Stimulated activated CD4-positive, alpha-beta T cell treated with anti-CD3 and anti-CD28 coated beads, Interleukin-1b, Interleukin-23, amount 100 ng/mL, for 24 hours (primary cell): ENCODE results near the gene GARNL3.

ENCODE experiments used
- DNase-seq, 4 experiments: peaks; one replicate each; pipeline ENCODE4 v3.0.0-alpha.2; 2020; ENCODE audit warnings: low read depth in 4 of 4, low spot score in 1 of 4

Gene GARNL3

GRCh38 chr9:127346584-127346983 is 82.0 kb downstream of the GARNL3 start:
- no peak for DNase-seq

GRCh38 chr9:127347831-127348776 is 83.5 kb downstream of the GARNL3 start:
- DNase-seq, result no peak

- no peak for DNase-seq
Observed at GRCh38 chr9:127349483-127350113, 85.0 kb downstream of the GARNL3 start.

- no peak for DNase-seq
Observed at GRCh38 chr9:127351182-127352166, 86.9 kb downstream of the GARNL3 start.

- no peak for DNase-seq
Observed at GRCh38 chr9:127353882-127354281, 89.3 kb downstream of the GARNL3 start.

DNA sequence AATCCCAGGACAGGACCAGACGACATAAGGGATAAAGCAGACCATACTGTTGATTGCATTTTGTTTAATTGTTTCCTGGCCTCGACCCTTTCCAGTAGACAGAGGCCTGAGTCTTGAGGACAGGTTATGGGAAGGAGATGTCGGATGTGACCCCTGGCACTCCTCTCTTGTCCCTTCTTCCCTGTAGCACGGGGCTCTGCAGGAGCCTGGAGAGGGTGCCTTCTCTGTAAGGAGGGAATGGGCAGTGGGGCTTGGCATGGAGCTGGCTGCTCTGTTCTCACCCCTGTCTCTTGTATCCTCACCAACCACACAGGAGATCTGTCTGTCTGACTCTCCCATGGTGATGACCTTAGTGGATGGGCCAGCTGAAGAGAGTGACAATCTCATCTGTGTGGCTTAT is 92.3 kb downstream of the GARNL3 start:
- DNase-seq, result no peak

DNA sequence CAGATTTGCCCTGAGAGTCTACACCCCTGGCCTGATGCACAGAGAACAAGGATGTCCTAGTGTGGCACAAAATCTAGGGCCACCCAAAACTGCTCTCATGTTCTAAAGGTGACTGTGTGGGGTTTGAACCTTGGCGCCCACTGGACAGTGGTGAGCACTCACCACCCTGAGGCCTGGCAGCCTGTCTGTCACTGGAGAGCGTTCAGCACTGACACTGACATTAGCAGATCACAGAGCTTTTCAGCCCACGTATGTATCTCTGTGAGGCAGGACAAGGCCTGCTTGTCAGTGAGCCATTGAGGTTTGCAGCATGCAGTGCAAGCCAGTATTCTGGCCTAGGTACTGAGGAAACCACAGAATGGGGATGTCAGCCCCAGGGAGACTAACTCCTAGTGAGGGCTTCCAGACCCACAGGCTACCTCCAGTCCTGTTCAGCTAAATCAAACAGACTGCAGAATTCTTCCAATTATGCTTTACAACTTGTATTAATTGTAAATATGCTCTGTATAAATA is 93.5 kb downstream of the GARNL3 start:
- no peak for DNase-seq

- DNase-seq, result no peak
Observed at GRCh38 chr9:127358770-127359169, 94.2 kb downstream of the GARNL3 start.

DNA sequence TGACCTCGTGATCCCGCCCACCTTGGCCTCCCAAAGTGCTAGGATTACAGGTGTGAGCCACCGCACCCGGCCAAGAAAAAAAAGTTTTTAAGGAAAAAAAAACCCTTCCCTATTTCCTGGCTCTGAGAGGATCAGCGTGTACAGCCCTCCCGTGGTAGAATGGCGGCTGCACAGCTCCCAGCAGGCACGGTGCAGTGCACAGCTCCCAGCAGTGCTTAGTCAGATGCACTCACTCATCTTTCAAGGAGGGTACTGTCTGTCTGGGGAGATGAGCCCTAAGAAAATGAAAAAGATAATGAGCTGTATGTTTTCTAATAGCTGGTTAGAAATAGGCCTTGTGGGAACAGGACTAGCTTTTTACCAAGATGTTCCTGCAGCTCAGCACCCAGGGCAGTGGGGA is 95.7 kb downstream of the GARNL3 start:
- DNase-seq, result no peak

DNA sequence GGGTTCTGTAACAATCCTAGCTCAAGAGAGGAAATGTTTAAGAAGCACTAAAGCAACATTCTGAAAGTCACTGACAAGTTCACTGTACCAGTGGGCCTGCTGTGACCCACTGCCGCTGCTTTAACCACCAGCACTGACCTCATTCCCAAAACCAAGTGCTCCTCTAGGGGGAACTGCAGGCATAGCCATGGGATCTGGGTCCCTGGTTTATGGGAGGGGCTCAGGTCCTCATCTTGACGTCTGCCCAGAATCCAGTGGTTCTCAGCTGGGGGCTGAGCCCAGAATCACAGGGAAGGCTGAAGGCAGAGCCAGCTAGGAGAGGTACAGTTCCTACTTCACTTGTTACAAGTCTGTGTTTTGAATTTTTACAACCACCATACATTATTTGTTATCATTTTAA is 96.3 kb downstream of the GARNL3 start:
- no peak for DNase-seq

DNA sequence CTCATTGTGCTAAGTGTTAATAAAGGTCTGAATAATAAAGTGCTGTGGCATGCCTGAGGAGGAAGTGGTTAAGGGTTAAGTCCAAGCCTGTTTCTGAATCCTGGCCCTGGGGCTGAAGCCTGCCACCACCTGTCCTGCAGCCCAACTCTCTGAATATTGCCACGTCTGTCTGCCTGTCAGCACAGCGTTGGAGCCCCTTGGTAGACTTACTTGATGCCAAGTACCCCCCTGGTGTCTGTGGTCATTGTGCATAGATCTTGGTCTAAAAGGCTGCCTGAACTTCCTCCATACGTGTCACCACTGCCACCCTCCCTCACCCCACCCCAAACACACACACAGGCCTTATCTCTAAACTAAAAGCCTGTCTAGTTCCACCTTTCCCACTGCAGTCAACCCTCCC is 97.0 kb downstream of the GARNL3 start:
- DNase-seq, result no peak

DNA sequence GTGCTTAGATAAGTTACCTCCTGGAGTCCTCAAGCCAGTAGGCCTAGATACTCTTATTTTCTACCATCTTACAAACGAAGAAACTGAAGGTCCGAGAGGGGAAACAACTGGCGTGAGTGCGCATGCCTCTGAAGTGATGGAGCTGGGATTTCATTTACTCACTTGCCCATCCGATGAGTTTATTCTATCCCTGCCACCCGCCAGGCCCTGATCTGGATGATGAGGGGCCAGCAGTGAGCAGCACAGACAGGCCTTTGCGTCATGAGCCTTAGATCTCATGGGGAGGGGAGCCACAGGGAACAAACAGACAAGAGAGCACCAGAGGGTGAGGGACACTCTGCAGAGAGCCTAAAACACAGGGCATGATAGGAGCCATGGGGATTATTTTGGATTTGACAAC is 98.3 kb downstream of the GARNL3 start:
- DNase-seq, result no peak

GRCh38 chr9:127365461-127365860 is 100.9 kb downstream of the GARNL3 start:
- no peak for DNase-seq

- DNase-seq, result no peak
Observed at GRCh38 chr9:127366594-127366993, 102.0 kb downstream of the GARNL3 start.

DNA sequence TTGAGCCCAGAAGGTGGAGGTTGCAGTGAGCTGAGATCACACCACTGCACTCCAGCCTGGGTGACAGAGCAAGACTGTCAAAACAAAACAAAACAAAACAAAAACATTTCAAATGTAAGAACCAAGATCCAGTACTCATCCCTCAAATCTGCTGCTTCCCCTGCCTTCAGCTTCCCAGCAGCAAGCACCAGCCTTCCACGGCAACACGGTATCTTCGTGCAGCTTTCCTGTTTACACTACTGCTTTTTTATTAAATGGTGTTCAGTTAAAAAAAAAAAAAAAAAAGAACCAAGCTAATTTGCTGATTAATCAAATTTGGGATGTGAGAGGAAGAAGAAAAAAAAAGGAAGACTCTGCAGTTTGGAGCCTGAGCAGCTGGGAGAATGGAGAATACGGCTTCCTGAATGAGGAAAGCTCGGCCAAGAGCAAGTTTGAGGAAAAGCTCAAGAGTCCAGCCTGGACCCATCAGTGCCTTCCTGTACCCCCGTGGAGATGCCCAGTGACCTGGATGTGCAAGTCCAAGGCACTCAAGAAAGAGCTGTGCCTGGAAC is 104.4 kb downstream of the GARNL3 start:
- DNase-seq, result no peak

DNA sequence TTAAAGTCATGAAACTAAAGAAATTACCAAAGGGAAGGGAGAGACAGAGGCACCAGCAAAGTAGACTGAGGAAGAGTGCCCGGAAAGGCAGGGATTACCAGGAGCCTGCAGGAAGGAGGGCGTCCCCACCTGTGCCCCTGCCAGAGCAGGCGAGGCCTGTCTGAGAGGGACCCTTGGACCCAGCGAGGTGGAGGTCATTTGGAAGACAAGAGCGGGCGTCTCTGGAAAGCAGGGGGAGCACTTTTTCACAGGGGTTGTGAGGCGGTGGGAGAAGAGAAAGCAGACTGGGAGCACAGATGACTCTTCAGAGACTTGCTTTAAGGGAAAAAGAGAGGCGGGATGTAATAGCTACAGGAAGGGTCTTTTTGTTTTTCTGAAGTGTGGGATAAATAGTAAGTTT is 104.9 kb downstream of the GARNL3 start:
- no peak for DNase-seq

GRCh38 chr9:127370147-127370579 is 105.6 kb downstream of the GARNL3 start:
- no peak for DNase-seq

DNA sequence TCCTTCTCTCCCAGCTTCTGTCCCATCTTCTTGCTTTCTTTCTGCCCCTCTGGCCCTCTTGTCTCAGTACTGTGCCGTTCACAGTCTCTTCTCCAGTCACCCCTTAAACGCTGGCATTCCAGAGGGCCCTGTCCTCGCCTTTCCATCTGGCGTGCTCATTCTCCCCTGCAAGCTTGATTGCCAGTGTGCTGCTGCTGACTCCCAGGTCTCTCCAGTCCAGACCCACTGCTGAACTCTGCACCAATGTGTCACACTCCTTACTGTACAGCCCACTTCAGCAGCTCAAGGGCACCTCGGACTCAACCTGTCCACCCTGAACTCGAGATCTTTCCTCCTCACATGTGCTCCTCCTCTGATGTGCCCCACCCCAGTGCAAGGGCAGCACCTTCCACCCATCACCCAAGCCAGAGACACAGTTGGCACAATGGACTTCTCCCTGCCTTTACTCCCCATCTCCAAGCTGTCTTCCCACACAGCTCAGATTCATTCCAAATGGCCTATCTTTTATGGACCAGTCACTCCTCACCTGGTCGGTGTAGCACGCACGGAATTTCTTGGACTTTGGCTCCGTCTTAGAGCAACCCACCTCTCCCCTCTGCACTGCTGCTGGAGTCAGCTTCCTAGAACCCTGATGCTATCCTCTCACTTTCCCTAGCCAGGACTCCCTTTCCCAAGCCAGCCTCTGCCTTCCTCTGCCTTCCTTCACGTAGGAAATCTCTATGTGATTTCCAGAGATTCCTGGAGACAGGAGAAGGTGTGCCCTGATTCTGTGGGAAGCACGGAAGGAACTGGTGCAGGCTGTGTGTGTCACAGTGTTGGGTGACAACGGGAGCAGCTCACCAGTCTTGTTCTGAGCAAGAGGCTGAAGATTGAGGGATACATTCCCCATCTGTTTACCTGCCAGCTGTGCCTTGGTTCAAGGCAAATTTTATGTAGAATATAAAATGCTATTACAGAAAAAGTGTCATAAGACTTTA is 106.4 kb downstream of the GARNL3 start:
- DNase-seq, result no peak

DNA sequence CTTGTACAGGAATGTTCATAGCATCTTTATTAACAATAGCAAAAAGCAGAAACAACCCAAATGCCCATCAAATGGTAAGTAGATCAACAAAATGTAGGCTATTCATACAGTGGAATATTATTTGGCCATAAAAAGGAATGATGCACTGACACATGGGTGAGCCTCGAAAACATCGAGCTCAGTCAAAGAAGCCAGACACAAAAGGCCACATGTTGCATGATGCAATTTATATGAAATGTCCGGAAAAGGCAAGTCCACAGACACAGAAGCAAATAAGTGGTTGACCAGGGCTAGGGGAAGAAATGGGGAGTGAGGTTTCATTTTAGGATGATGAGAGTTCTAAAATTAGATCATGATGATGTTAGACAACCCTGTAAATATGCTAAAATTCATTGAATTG is 115.9 kb downstream of the GARNL3 start:
- DNase-seq, result no peak

- no peak for DNase-seq
Observed at GRCh38 chr9:127382541-127382940, 118.0 kb downstream of the GARNL3 start.
